ENCODE data around the gene SYNJ2.

- TF ChIP-seq CTCF (IDR thresholded peaks at IDR 0.05; ENCODE audit: borderline replicate concordance, extremely low read depth, low read length, poor library complexity, severe bottlenecking) (no peak), EZH2 (IDR thresholded peaks at IDR 0.05; ENCODE audit: borderline replicate concordance, low read depth, low read length, severe bottlenecking) (no peak)
Measured at GRCh38 chr6:158092806-158093205, 111.1 kb downstream of the SYNJ2 start.
